Islet precursor cell (in vitro differentiated cells): Measurements from ENCODE around the gene VRK1.

Experiments used
- DNase-seq: peaks from one replicate; pipeline ENCODE4 v3.0.0-alpha.2; 2018

Gene VRK1

GRCh38 chr14:96926001-96926400 lies 128.8 kb downstream of the VRK1 start:
- DNase-seq = no peak

- no peak for DNase-seq
Measured at GRCh38 chr14:96928779-96929380, 131.7 kb downstream of the VRK1 start.

- DNase-seq = no peak
Measured at GRCh38 chr14:96929950-96930349, 132.8 kb downstream of the VRK1 start.

- DNase-seq = no peak
Measured at GRCh38 chr14:96930526-96930925, 133.3 kb downstream of the VRK1 start.
